ENCODE data around the gene EVI5.

Gene EVI5

GRCh38 chr1:92516574-92516973, 268.3 kb downstream of the EVI5 start:
- Histone ChIP-seq H3K9ac (ENCODE audit: low read depth, low read length) (no peak overlapping the region), H3K4me1 (ENCODE audit: control insufficient read depth, insufficient read depth, low read length) (no peaks in the 10 kb centered on the region), H3K4me3 (ENCODE audit: low read depth, low read length) (no peak overlapping the region)

GRCh38 chr1:92515796-92516201, 269.1 kb downstream of the EVI5 start:
- H3K9ac ChIP-seq (ENCODE audit: low read depth, low read length) = no peak overlapping the region
- no peaks in the 10 kb centered on the region for H3K9me3 ChIP-seq (ENCODE audit: control insufficient read depth, insufficient read depth, low read length)
- no peaks in the 10 kb centered on the region for H3K36me3 ChIP-seq (ENCODE audit: control insufficient read depth, insufficient read depth, low read length)
- no peaks in the 10 kb centered on the region for H3K4me1 ChIP-seq (ENCODE audit: control insufficient read depth, insufficient read depth, low read length)
- no peaks in the 10 kb centered on the region for H3K27me3 ChIP-seq (ENCODE audit: control insufficient read depth, insufficient read depth, low read length)
- no peak overlapping the region for H3K4me3 ChIP-seq (ENCODE audit: low read depth, low read length)

More at GRCh38 chr1:92516574-92516973, 268.3 kb downstream of the EVI5 start:
- Histone ChIP-seq H3K36me3 (ENCODE audit: control insufficient read depth, insufficient read depth, low read length) (no peaks in the 10 kb centered on the region), H3K9me3 (ENCODE audit: control insufficient read depth, insufficient read depth, low read length) (no peaks in the 10 kb centered on the region), H3K27me3 (ENCODE audit: control insufficient read depth, insufficient read depth, low read length) (no peaks in the 10 kb centered on the region)

- no peaks in the 10 kb centered on the region for H3K36me3 ChIP-seq (ENCODE audit: control insufficient read depth, insufficient read depth, low read length)
- H3K27me3 ChIP-seq (ENCODE audit: control insufficient read depth, insufficient read depth, low read length) = no peaks in the 10 kb centered on the region
- H3K9ac ChIP-seq (ENCODE audit: low read depth, low read length) = no peak overlapping the region
- no peak overlapping the region for H3K4me3 ChIP-seq (ENCODE audit: low read depth, low read length)
- no peaks in the 10 kb centered on the region for H3K4me1 ChIP-seq (ENCODE audit: control insufficient read depth, insufficient read depth, low read length)
- no peaks in the 10 kb centered on the region for H3K9me3 ChIP-seq (ENCODE audit: control insufficient read depth, insufficient read depth, low read length)
Observed at GRCh38 chr1:92511541-92511940, 273.4 kb downstream of the EVI5 start.

DNA sequence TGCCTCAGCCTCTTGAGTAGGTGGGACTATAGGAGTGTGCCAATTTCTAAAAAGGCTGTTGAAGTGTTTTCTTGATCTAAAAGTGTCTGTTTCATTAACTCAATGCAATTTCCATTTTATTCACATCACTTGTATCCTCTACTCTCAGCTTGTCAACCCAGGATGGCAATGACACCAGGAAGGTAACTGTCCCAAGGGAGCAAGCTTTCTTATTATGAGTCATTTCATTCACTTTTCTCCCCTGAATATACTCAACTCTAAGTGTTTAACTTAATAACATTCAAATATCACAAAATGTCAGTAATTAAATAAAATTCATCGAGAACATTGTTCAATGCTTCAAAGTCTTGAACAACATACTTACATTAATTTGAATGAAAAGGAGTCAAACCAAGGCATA, 275.3 kb downstream of the EVI5 start:
- Histone ChIP-seq H3K27me3 (ENCODE audit: control insufficient read depth, insufficient read depth, low read length) (no peaks in the 10 kb centered on the region), H3K4me3 (ENCODE audit: low read depth, low read length) (no peak overlapping the region), H3K4me1 (ENCODE audit: control insufficient read depth, insufficient read depth, low read length) (no peaks in the 10 kb centered on the region), H3K9me3 (ENCODE audit: control insufficient read depth, insufficient read depth, low read length) (no peaks in the 10 kb centered on the region), H3K9ac (ENCODE audit: low read depth, low read length) (no peak overlapping the region), H3K36me3 (ENCODE audit: control insufficient read depth, insufficient read depth, low read length) (no peaks in the 10 kb centered on the region)

GRCh38 chr1:92505015-92505692, 279.8 kb downstream of the EVI5 start:
- Histone ChIP-seq H3K9me3 (ENCODE audit: control insufficient read depth, insufficient read depth, low read length) (no peaks in the 10 kb centered on the region), H3K9ac (ENCODE audit: low read depth, low read length) (no peak overlapping the region), H3K27me3 (ENCODE audit: control insufficient read depth, insufficient read depth, low read length) (no peaks in the 10 kb centered on the region), H3K4me1 (ENCODE audit: control insufficient read depth, insufficient read depth, low read length) (no peaks in the 10 kb centered on the region), H3K4me3 (ENCODE audit: low read depth, low read length) (no peak overlapping the region), H3K36me3 (ENCODE audit: control insufficient read depth, insufficient read depth, low read length) (no peaks in the 10 kb centered on the region)

GRCh38 chr1:92504291-92505014, 280.5 kb downstream of the EVI5 start:
- no peak overlapping the region for H3K9ac ChIP-seq (ENCODE audit: low read depth, low read length)
- H3K4me3 ChIP-seq (ENCODE audit: low read depth, low read length) = no peak overlapping the region
- no peaks in the 10 kb centered on the region for H3K36me3 ChIP-seq (ENCODE audit: control insufficient read depth, insufficient read depth, low read length)
- no peaks in the 10 kb centered on the region for H3K9me3 ChIP-seq (ENCODE audit: control insufficient read depth, insufficient read depth, low read length)
- no peaks in the 10 kb centered on the region for H3K27me3 ChIP-seq (ENCODE audit: control insufficient read depth, insufficient read depth, low read length)
- H3K4me1 ChIP-seq (ENCODE audit: control insufficient read depth, insufficient read depth, low read length) = no peaks in the 10 kb centered on the region

DNA sequence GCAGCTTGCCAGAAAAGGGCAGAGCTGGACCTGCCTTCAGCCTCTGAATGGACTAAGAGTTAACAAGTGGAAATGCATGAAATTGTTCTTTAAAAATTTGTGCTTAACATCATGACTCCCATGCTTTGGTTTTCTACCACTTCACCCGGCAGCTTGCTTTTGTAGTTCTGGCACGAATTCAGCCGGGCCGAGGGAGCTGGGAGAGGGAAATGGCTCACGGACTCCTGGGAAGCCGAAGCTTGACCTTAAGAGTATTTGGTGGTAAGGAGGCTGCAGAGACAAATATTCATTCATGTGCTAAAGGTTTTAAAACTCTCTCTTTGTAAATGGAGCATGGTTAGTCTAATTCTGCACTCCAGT, 281.0 kb downstream of the EVI5 start:
- Histone ChIP-seq H3K4me1 (ENCODE audit: control insufficient read depth, insufficient read depth, low read length) (no peaks in the 10 kb centered on the region), H3K9me3 (ENCODE audit: control insufficient read depth, insufficient read depth, low read length) (no peaks in the 10 kb centered on the region), H3K4me3 (ENCODE audit: low read depth, low read length) (no peak overlapping the region), H3K27me3 (ENCODE audit: control insufficient read depth, insufficient read depth, low read length) (no peaks in the 10 kb centered on the region), H3K36me3 (ENCODE audit: control insufficient read depth, insufficient read depth, low read length) (no peaks in the 10 kb centered on the region), H3K9ac (ENCODE audit: low read depth, low read length) (no peak overlapping the region)

GRCh38 chr1:92503043-92503925, 281.6 kb downstream of the EVI5 start:
- no peaks in the 10 kb centered on the region for H3K27me3 ChIP-seq (ENCODE audit: control insufficient read depth, insufficient read depth, low read length)
- H3K9me3 ChIP-seq (ENCODE audit: control insufficient read depth, insufficient read depth, low read length) = no peaks in the 10 kb centered on the region
- no peak overlapping the region for H3K4me3 ChIP-seq (ENCODE audit: low read depth, low read length)
- no peaks in the 10 kb centered on the region for H3K4me1 ChIP-seq (ENCODE audit: control insufficient read depth, insufficient read depth, low read length)
- H3K9ac ChIP-seq (ENCODE audit: low read depth, low read length) = no peak overlapping the region
- no peaks in the 10 kb centered on the region for H3K36me3 ChIP-seq (ENCODE audit: control insufficient read depth, insufficient read depth, low read length)

DNA sequence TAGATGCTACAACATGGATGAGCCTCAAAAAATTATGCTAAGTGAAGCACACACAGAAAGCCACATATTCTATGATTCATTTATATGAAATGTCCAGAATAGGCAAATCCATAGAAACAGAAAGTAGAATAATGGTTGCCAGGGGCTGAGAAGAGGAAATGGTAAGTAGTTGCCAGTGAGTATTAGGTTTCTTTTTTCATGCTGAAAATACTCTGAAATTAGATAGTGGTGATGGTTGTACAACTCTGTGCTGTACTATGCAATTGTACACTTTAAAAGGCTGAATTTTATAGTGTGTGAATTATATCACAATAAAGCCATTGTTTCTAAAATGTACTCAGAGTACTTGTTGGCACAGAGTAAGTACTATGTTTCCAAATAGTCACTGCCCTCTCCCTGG, 282.7 kb downstream of the EVI5 start:
- no peaks in the 10 kb centered on the region for H3K4me1 ChIP-seq (ENCODE audit: control insufficient read depth, insufficient read depth, low read length)
- no peaks in the 10 kb centered on the region for H3K36me3 ChIP-seq (ENCODE audit: control insufficient read depth, insufficient read depth, low read length)
- H3K9me3 ChIP-seq (ENCODE audit: control insufficient read depth, insufficient read depth, low read length) = no peaks in the 10 kb centered on the region
- H3K9ac ChIP-seq (ENCODE audit: low read depth, low read length) = no peak overlapping the region
- no peak overlapping the region for H3K4me3 ChIP-seq (ENCODE audit: low read depth, low read length)
- no peaks in the 10 kb centered on the region for H3K27me3 ChIP-seq (ENCODE audit: control insufficient read depth, insufficient read depth, low read length)

GRCh38 chr1:92500552-92500951, 284.4 kb downstream of the EVI5 start:
- Histone ChIP-seq H3K4me1 (ENCODE audit: control insufficient read depth, insufficient read depth, low read length) (no peaks in the 10 kb centered on the region), H3K27me3 (ENCODE audit: control insufficient read depth, insufficient read depth, low read length) (no peaks in the 10 kb centered on the region), H3K9ac (ENCODE audit: low read depth, low read length) (no peak overlapping the region), H3K4me3 (ENCODE audit: low read depth, low read length) (no peak overlapping the region), H3K36me3 (ENCODE audit: control insufficient read depth, insufficient read depth, low read length) (no peaks in the 10 kb centered on the region), H3K9me3 (ENCODE audit: control insufficient read depth, insufficient read depth, low read length) (no peaks in the 10 kb centered on the region)

DNA sequence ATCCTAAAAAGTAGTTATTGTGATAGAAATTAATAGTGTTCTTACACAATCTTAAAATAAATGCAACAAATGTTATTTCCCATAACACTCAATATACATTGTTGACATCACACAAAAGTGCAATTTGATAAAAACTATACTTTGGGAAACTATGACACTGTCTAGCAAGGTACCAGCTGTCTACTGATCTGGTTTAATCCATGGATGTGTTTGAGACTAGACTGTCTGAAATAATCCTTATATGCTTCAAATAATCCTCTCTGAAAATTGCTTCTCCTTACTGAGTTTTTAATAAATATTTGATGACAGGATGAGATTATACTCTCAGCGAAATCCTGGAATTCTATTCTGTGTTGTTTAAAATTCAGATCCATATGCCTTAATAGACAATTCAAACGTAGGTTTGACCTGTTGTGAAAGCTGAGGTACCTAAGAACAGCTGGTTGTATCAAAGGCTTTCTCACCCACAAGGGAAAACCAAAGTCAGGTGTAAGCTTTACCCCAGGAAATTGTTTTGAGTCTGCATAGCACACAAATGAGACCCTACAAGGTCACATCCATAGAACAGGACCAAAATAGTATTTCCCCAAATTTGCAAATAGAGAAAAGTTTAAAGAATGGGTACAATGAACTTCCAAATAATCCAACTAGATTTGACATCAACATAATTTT, 289.4 kb downstream of the EVI5 start:
- no peak overlapping the region for H3K4me3 ChIP-seq (ENCODE audit: low read depth, low read length)
- no peaks in the 10 kb centered on the region for H3K9me3 ChIP-seq (ENCODE audit: control insufficient read depth, insufficient read depth, low read length)
- no peak overlapping the region for H3K9ac ChIP-seq (ENCODE audit: low read depth, low read length)
- no peaks in the 10 kb centered on the region for H3K36me3 ChIP-seq (ENCODE audit: control insufficient read depth, insufficient read depth, low read length)
- H3K4me1 ChIP-seq (ENCODE audit: control insufficient read depth, insufficient read depth, low read length) = no peaks in the 10 kb centered on the region
- H3K27me3 ChIP-seq (ENCODE audit: control insufficient read depth, insufficient read depth, low read length) = peaks cover 3% of the 10 kb centered on the region
